ENCODE results near the gene PDE8A.

DNA sequence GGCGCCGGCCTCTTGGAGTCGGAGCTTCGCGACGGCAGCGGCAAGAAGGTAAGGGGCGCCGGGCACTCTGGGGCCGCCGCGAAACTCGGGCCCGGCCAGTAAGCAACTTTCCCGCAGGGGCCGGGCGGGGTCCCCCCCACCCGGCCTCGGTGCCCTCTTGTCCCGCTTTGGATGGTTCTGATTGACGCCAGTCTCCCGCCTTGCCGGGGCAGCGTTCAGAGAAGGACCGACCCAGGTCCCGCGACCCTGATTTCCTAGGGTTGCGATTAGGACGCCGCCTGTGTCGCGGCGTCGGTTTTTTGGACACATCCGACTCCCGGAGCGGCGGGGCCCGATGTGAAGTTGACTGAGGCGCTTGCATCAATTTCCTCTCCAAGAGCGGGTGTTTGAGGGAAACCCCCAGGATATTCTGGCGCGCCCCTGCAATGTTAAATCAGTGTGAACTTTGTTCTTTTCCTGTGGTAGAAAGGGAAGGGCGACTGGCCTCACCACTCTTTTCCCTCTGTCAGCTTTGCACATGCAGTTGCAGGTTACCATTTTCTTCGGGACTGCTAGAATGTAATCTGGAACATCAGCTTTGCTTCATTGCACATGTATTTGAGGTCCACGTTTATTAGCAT lies 755 bp downstream of the PDE8A start:
- TF ChIP-seq, protein P1, sequence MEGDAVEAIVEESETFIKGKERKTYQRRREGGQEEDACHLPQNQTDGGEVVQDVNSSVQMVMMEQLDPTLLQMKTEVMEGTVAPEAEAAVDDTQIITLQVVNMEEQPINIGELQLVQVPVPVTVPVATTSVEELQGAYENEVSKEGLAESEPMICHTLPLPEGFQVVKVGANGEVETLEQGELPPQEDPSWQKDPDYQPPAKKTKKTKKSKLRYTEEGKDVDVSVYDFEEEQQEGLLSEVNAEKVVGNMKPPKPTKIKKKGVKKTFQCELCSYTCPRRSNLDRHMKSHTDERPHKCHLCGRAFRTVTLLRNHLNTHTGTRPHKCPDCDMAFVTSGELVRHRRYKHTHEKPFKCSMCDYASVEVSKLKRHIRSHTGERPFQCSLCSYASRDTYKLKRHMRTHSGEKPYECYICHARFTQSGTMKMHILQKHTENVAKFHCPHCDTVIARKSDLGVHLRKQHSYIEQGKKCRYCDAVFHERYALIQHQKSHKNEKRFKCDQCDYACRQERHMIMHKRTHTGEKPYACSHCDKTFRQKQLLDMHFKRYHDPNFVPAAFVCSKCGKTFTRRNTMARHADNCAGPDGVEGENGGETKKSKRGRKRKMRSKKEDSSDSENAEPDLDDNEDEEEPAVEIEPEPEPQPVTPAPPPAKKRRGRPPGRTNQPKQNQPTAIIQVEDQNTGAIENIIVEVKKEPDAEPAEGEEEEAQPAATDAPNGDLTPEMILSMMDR (conservative IDR thresholded peaks at IDR 0.05; ENCODE audit: low read depth in 2 of 2): no peak
- TF ChIP-seq, protein P2, sequence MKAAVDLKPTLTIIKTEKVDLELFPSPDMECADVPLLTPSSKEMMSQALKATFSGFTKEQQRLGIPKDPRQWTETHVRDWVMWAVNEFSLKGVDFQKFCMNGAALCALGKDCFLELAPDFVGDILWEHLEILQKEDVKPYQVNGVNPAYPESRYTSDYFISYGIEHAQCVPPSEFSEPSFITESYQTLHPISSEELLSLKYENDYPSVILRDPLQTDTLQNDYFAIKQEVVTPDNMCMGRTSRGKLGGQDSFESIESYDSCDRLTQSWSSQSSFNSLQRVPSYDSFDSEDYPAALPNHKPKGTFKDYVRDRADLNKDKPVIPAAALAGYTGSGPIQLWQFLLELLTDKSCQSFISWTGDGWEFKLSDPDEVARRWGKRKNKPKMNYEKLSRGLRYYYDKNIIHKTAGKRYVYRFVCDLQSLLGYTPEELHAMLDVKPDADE (IDR thresholded peaks at IDR 0.05): no peak
- TF ChIP-seq EZH2 (IDR thresholded peaks at IDR 0.05; ENCODE audit: low read depth, unreplicated experiment) (peak; percentile 79), NANOG (IDR thresholded peaks at IDR 0.05; ENCODE audit: borderline replicate concordance) (no peak), CREB1 (CRISPR knock-in tag; IDR thresholded peaks at IDR 0.05; ENCODE audit: low read depth) (no peak)
